ENCODE data around the gene MT3. TPM values are rescaled to one million over a fixed set of nuclear protein-coding genes. Genes with fewer than 3 reads are reported as not detected.

MT3 gene
- total RNA-seq, 1 experiment from 2014 or later = not detected

DNA sequence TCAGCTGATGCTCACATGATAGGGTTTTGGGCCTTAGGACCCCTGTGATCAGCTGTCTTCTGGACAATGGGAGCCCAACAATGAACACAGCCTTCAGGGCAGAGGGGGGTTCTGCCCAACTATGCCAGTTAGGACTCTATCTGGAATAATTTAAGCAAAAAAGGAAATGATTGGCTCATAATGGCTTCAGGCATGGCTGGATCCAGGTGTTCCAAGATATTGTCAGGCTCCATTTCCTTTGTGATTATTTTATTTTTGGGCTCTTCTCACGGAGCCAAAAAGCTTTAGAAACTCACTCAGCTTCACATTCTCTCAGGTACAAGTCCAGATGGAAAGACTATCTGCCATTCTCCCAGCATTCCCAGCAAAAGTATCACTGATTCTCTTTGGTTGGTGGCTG, 16.1 kb downstream of the MT3 start:
- Histone ChIP-seq H3K4me1 (ENCODE audit: control insufficient read depth, insufficient read depth, low read length) (peaks cover 38% of the 10 kb centered on the region), H3K27me3 (ENCODE audit: control insufficient read depth, insufficient read depth, low read length) (no peaks in the 10 kb centered on the region), H3K36me3 (ENCODE audit: control insufficient read depth, insufficient read depth, low read length) (peaks cover 3% of the 10 kb centered on the region; the same call in 1 of the 2 replicates), H3K9me3 (ENCODE audit: control insufficient read depth, insufficient read depth, low read depth, low read length) (no peaks in the 10 kb centered on the region), H3K4me3 (ENCODE audit: low read depth in 2 of 2, low read length in 2 of 2) (no peak overlapping the region), H3K27ac (ENCODE audit: low read length) (peak overlapping the region; percentile 95)
- intact Hi-C loops (cut with micrococcal nuclease; ENCODE audit: unreplicated experiment) (loop anchor here (5.0 kb wide), 1 partner anchor 97 kb away; no protein-coding TSS in a partner anchor), in situ Hi-C loops (cut with HindIII; ENCODE audit: low pct_unique_long_range_greater_than_20kb, low sequenced_read_pairs) (no loop called here)
- ATAC-seq = no peak
- no peak for DNase-seq (ENCODE audit: low read depth, low spot score)
- TF ChIP-seq POLR2AphosphoS5 (IDR thresholded peaks at IDR 0.05; ENCODE audit: low read depth, low read length) (no peak), TCF7L2 (IDR thresholded peaks at IDR 0.05; ENCODE audit: low read depth, low read length) (no peak), SIN3A (IDR thresholded peaks at IDR 0.05; ENCODE audit: borderline replicate concordance, insufficient read depth, low read depth, low read length) (no peak)
- TF ChIP-seq, protein P1, sequence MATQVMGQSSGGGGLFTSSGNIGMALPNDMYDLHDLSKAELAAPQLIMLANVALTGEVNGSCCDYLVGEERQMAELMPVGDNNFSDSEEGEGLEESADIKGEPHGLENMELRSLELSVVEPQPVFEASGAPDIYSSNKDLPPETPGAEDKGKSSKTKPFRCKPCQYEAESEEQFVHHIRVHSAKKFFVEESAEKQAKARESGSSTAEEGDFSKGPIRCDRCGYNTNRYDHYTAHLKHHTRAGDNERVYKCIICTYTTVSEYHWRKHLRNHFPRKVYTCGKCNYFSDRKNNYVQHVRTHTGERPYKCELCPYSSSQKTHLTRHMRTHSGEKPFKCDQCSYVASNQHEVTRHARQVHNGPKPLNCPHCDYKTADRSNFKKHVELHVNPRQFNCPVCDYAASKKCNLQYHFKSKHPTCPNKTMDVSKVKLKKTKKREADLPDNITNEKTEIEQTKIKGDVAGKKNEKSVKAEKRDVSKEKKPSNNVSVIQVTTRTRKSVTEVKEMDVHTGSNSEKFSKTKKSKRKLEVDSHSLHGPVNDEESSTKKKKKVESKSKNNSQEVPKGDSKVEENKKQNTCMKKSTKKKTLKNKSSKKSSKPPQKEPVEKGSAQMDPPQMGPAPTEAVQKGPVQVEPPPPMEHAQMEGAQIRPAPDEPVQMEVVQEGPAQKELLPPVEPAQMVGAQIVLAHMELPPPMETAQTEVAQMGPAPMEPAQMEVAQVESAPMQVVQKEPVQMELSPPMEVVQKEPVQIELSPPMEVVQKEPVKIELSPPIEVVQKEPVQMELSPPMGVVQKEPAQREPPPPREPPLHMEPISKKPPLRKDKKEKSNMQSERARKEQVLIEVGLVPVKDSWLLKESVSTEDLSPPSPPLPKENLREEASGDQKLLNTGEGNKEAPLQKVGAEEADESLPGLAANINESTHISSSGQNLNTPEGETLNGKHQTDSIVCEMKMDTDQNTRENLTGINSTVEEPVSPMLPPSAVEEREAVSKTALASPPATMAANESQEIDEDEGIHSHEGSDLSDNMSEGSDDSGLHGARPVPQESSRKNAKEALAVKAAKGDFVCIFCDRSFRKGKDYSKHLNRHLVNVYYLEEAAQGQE (IDR thresholded peaks at IDR 0.05; ENCODE audit: insufficient read depth in 1 of 2, low read depth in 2 of 2, low read length in 1 of 2) = no peak
- TF ChIP-seq, protein P2, sequence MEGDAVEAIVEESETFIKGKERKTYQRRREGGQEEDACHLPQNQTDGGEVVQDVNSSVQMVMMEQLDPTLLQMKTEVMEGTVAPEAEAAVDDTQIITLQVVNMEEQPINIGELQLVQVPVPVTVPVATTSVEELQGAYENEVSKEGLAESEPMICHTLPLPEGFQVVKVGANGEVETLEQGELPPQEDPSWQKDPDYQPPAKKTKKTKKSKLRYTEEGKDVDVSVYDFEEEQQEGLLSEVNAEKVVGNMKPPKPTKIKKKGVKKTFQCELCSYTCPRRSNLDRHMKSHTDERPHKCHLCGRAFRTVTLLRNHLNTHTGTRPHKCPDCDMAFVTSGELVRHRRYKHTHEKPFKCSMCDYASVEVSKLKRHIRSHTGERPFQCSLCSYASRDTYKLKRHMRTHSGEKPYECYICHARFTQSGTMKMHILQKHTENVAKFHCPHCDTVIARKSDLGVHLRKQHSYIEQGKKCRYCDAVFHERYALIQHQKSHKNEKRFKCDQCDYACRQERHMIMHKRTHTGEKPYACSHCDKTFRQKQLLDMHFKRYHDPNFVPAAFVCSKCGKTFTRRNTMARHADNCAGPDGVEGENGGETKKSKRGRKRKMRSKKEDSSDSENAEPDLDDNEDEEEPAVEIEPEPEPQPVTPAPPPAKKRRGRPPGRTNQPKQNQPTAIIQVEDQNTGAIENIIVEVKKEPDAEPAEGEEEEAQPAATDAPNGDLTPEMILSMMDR (IDR thresholded peaks at IDR 0.05) = no peak
- POLR2A ChIA-PET = interaction anchor here (1.5 kb wide), 1 partner anchor 12 kb away, joined by 3 read pairs; no protein-coding TSS in a partner anchor
- no TSS peak for BruUV-seq (replicated peaks)
- CTCF ChIA-PET = no interaction called here

DNA sequence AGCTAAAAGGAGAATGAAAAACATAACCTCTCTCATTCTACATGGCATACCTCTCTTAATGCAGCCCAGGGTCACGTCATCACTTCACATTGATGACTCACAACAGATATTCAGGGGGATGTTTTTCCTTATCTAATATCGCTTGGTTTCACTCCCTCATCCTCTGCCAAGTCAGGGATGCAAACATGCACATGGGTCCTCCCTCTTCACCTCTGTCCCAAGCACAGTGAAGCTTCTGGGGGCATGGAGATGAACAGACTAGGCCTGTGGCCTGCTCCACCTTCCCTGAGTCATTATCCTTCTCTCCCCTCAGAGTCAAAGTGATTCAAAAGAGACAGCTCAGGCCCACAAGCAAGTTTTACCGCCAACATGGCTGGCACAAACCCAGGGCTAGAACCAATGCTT, 16.7 kb downstream of the MT3 start:
- intact Hi-C loops (cut with micrococcal nuclease; ENCODE audit: unreplicated experiment) (loop anchor here (5.0 kb wide), 1 partner anchor 96 kb away; no protein-coding TSS in a partner anchor), in situ Hi-C loops (cut with HindIII; ENCODE audit: low pct_unique_long_range_greater_than_20kb, low sequenced_read_pairs) (no loop called here)
- ChIA-PET POLR2A (interaction anchor here (1.5 kb wide), 1 partner anchor 12 kb away, joined by 3 read pairs; no protein-coding TSS in a partner anchor), CTCF (no interaction called here)
- BruUV-seq (replicated peaks) = no TSS peak
- no peaks in the 10 kb centered on the region for H3K9me3 ChIP-seq (ENCODE audit: control insufficient read depth, insufficient read depth, low read depth, low read length)
- peaks cover 44% of the 10 kb centered on the region for H3K4me1 ChIP-seq (ENCODE audit: control insufficient read depth, insufficient read depth, low read length)
- H3K27me3 ChIP-seq (ENCODE audit: control insufficient read depth, insufficient read depth, low read length) = no peaks in the 10 kb centered on the region
- H3K27ac ChIP-seq (ENCODE audit: low read length) = peak overlapping the region; percentile 95
- H3K36me3 ChIP-seq (ENCODE audit: control insufficient read depth, insufficient read depth, low read length) = peaks cover 3% of the 10 kb centered on the region; the same call in 1 of the 2 replicates
- no peak for TF ChIP-seq TCF7L2 (IDR thresholded peaks at IDR 0.05; ENCODE audit: low read depth, low read length)
- TF ChIP-seq, protein P1 (IDR thresholded peaks at IDR 0.05; ENCODE audit: insufficient read depth in 1 of 2, low read depth in 2 of 2, low read length in 1 of 2) = no peak
- TF ChIP-seq POLR2AphosphoS5 (IDR thresholded peaks at IDR 0.05; ENCODE audit: low read depth, low read length) = no peak
- no peak for TF ChIP-seq SIN3A (IDR thresholded peaks at IDR 0.05; ENCODE audit: borderline replicate concordance, insufficient read depth, low read depth, low read length)
- TF ChIP-seq, protein P2 (IDR thresholded peaks at IDR 0.05) = no peak
- no peak for DNase-seq (ENCODE audit: low read depth, low spot score)
- no peak overlapping the region; a peak in 1 of 4 replicates for H3K4me3 ChIP-seq (ENCODE audit: low read depth in 2 of 2, low read length in 2 of 2)
- ATAC-seq = no peak

All from Panc1 (cell line).